K562 (cell line): ENCODE data around the gene MAPK4. TPM values are rescaled to one million over a fixed set of nuclear protein-coding genes. Genes with fewer than 3 reads are reported as not detected.

Experiments
- GABPB1 ChIP-seq: sonication (generic); formaldehyde crosslinking; IDR thresholded peaks from 2 replicates; pipeline ENCODE4 v1.8.0; 2022; ENCODE audit warnings: mild to moderate bottlenecking, missing genetic modification reagents
- NCOA1 ChIP-seq: fragments of 450-650 bp; IDR thresholded peaks from 2 replicates; pipeline ENCODE4 v1.6.1; 2016; ENCODE audit warnings: low read depth
- polyA plus RNA-seq, 8 experiments: library from polyadenylated mRNA; depleted of rRNA in 4 of 8; stranded (reverse) in 5 of 8; unstranded in 3 of 8; fragments of >200 nt; fragmentation: Nextera tagmentation in 2 of 8; fragmentation: Illumina TruSeq in 1 of 8; extraction: Ambion mirVana in 2 of 8; extraction: Trizol in 1 of 8; gene quantifications; 2 replicates each; pipeline versions ENCODE4 v1.2.1 to v1.2.3, GENCODE V29; 2011 to 2014; ENCODE audit warnings: inconsistent platforms in 1 of 8, missing spikeins in 1 of 8
- total RNA-seq, 7 experiments: library from RNA; depleted of rRNA in 6 of 7; stranded (reverse); fragments of >200 nt in 6 of 7; fragmentation: Illumina TruSeq in 2 of 7; extraction: Trizol in 2 of 7; gene quantifications; 2 replicates each; pipeline versions ENCODE4 v1.2.1 to v1.2.3, GENCODE V29; 2011 to 2021; ENCODE audit warnings: low replicate concordance in 1 of 7
- TF ChIP-seq, protein P1 (sequence below): fragments of 450-650 bp; IDR thresholded peaks from 2 replicates; pipeline ENCODE4 v1.6.1; 2016; ENCODE audit warnings: low read depth
- TF ChIP-seq, protein P2 (sequence below): fragments of 450-650 bp; IDR thresholded peaks from 2 replicates; pipeline ENCODE4 v1.7.1; 2018; ENCODE audit warnings: mild to moderate bottlenecking, low read depth; ENCODE audit not compliant: partially characterized antibody

The MAPK4 gene
- total and polyA plus RNA-seq, 9 of the 15 experiments (the other 6 are each of a cell fraction or from before 2014, with no cell fraction given), result not detected

DNA sequence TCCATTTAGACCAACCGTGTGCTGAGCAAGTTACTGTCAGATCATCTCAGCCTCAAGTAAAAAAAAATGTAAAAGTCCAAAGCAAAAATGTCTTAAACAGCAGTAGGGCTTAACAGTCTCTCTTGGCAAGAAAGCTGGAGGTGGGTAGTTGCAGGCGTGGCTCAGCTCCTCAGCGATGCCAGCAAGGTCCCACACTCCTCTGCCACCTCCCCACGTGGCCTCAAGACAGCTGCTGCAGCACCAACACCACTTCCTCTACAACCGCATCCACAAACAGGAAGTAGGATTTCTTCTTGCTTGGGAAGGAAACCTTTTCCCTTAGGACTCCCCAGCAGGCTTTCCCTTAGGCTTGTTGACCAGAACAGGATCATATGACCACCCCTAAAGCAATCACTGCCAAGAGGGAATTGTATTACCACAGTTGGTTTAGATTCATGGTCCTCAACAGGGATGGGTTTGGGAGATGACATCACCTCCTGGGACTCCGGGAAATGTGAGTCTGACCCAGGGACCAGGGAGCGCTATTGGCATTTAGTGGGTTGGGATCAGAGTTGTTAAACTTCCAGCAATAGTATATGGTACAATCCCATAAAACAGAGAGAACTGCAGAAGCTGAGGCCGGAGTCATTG lies 97.1 kb downstream of the MAPK4 start (continued):
- TF ChIP-seq, protein P1, sequence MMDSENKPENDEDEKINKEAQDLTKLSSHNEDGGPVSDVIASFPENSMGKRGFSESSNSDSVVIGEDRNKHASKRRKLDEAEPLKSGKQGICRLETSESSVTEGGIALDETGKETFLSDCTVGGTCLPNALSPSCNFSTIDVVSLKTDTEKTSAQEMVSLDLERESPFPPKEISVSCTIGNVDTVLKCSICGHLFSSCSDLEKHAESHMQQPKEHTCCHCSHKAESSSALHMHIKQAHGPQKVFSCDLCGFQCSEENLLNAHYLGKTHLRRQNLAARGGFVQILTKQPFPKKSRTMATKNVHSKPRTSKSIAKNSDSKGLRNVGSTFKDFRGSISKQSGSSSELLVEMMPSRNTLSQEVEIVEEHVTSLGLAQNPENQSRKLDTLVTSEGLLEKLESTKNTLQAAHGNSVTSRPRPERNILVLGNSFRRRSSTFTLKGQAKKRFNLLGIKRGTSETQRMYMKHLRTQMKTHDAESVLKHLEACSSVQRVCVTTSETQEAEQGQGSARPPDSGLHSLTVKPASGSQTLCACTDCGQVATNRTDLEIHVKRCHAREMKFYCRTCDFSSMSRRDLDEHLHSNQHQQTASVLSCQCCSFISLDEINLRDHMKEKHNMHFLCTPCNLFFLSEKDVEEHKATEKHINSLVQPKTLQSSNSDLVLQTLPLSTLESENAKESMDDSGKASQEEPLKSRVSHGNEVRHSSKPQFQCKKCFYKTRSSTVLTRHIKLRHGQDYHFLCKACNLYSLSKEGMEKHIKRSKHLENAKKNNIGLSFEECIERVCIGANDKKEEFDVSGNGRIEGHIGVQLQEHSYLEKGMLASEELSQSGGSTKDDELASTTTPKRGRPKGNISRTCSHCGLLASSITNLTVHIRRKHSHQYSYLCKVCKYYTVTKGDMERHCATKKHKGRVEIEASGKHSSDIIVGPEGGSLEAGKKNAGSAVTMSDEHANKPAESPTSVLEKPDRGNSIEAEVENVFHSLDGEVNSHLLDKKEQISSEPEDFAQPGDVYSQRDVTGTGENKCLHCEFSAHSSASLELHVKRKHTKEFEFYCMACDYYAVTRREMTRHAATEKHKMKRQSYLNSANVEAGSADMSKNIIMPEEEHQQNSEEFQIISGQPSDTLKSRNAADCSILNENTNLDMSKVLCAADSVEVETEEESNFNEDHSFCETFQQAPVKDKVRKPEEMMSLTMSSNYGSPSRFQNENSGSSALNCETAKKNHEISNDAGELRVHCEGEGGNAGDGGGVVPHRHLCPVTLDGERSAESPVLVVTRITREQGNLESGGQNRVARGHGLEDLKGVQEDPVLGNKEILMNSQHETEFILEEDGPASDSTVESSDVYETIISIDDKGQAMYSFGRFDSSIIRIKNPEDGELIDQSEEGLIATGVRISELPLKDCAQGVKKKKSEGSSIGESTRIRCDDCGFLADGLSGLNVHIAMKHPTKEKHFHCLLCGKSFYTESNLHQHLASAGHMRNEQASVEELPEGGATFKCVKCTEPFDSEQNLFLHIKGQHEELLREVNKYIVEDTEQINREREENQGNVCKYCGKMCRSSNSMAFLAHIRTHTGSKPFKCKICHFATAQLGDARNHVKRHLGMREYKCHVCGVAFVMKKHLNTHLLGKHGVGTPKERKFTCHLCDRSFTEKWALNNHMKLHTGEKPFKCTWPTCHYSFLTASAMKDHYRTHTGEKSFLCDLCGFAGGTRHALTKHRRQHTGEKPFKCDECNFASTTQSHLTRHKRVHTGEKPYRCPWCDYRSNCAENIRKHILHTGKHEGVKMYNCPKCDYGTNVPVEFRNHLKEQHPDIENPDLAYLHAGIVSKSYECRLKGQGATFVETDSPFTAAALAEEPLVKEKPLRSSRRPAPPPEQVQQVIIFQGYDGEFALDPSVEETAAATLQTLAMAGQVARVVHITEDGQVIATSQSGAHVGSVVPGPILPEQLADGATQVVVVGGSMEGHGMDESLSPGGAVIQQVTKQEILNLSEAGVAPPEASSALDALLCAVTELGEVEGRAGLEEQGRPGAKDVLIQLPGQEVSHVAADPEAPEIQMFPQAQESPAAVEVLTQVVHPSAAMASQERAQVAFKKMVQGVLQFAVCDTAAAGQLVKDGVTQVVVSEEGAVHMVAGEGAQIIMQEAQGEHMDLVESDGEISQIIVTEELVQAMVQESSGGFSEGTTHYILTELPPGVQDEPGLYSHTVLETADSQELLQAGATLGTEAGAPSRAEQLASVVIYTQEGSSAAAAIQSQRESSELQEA, result no peak
- TF ChIP-seq NCOA1 (no peak), GABPB1 (CRISPR knock-in tag) (no peak)
- TF ChIP-seq, protein P2, sequence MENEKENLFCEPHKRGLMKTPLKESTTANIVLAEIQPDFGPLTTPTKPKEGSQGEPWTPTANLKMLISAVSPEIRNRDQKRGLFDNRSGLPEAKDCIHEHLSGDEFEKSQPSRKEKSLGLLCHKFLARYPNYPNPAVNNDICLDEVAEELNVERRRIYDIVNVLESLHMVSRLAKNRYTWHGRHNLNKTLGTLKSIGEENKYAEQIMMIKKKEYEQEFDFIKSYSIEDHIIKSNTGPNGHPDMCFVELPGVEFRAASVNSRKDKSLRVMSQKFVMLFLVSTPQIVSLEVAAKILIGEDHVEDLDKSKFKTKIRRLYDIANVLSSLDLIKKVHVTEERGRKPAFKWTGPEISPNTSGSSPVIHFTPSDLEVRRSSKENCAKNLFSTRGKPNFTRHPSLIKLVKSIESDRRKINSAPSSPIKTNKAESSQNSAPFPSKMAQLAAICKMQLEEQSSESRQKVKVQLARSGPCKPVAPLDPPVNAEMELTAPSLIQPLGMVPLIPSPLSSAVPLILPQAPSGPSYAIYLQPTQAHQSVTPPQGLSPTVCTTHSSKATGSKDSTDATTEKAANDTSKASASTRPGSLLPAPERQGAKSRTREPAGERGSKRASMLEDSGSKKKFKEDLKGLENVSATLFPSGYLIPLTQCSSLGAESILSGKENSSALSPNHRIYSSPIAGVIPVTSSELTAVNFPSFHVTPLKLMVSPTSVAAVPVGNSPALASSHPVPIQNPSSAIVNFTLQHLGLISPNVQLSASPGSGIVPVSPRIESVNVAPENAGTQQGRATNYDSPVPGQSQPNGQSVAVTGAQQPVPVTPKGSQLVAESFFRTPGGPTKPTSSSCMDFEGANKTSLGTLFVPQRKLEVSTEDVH, result no peak
